Gastrocnemius medialis (tissue), 4 donors: ENCODE results near the gene FKTN.

Experiments
- CTCF ChIP-seq, 5 experiments: fragments of 450-650 bp in 3 of 5; fragments of 200-600 bp in 2 of 5; sonication (generic) in 2 of 5; IDR thresholded peaks in 4 of 5; conservative IDR thresholded peaks in 1 of 5; 1 replicate in 4 of 5; 2 replicates in 1 of 5; pipeline ENCODE4 v1.5.1; 2016 to 2019; ENCODE audit warnings: antibody characterized with exemption in 5 of 5, mild to moderate bottlenecking in 3 of 5, moderate library complexity in 3 of 5
- POLR2A ChIP-seq, 2 donors: fragments of 450-650 bp; IDR thresholded peaks; one replicate each; pipeline ENCODE4 v1.6.1; 2017; ENCODE audit warnings: antibody characterized with exemption in 2 of 2, mild to moderate bottlenecking in 2 of 2, moderate library complexity in 2 of 2

- TF ChIP-seq CTCF (IDR thresholded peaks at IDR 0.05 in 4 of 5, conservative IDR thresholded peaks at IDR 0.05 in 1 of 5) (no peak), POLR2A (IDR thresholded peaks at IDR 0.05) (no peak)
These were observed 129.0 kb downstream of the FKTN start for GRCh38 chr9:105686936-105687335.
